Type B pancreatic cell (in vitro differentiated cells): ENCODE measurements around the gene PDCD4. TPM values are rescaled to one million over a fixed set of nuclear protein-coding genes. Genes with fewer than 3 reads are reported as not detected.

Source experiments
- DNase-seq: peaks from one replicate; pipeline ENCODE4 v3.0.0; 2021; ENCODE audit warnings: mixed read lengths; ENCODE audit not compliant: unreplicated experiment; ENCODE audit errors: extremely low spot score
- H3K27ac Mint-ChIP-seq: 2 replicates; pipeline ENCODE4 v1.8.0; 2021; ENCODE audit warnings: mild to moderate bottlenecking, mixed read lengths
- H3K27me3 Mint-ChIP-seq: 2 replicates; pipeline ENCODE4 v1.8.0; 2021; ENCODE audit warnings: mixed read lengths
- H3K36me3 Mint-ChIP-seq: 2 replicates; pipeline ENCODE4 v1.8.0; 2021; ENCODE audit warnings: mixed read lengths
- H3K4me1 Mint-ChIP-seq: one replicate; pipeline ENCODE4 v1.8.0; 2021; ENCODE audit warnings: mixed read lengths; ENCODE audit not compliant: unreplicated experiment
- H3K4me3 Mint-ChIP-seq: 2 replicates; pipeline ENCODE4 v1.8.0; 2021; ENCODE audit warnings: mild to moderate bottlenecking, mixed read lengths
- H3K9me3 Mint-ChIP-seq: 2 replicates; pipeline ENCODE4 v1.8.0; 2021; ENCODE audit warnings: mixed read lengths
- total RNA-seq: library from RNA; stranded (reverse); gene quantifications from 2 replicates; pipeline ENCODE4 v1.2.1, GENCODE V29; 2021; ENCODE audit warnings: low replicate concordance
- TF ChIP-seq, protein P1 (sequence below): fragments of 200-600 bp; sonication (generic); conservative IDR thresholded peaks from 2 replicates; pipeline ENCODE4 v1.5.0; 2021; ENCODE audit warnings: antibody characterized with exemption, mild to moderate bottlenecking

Gene PDCD4
- total RNA-seq, 1 donor from 2014 or later, result 122 TPM

DNA sequence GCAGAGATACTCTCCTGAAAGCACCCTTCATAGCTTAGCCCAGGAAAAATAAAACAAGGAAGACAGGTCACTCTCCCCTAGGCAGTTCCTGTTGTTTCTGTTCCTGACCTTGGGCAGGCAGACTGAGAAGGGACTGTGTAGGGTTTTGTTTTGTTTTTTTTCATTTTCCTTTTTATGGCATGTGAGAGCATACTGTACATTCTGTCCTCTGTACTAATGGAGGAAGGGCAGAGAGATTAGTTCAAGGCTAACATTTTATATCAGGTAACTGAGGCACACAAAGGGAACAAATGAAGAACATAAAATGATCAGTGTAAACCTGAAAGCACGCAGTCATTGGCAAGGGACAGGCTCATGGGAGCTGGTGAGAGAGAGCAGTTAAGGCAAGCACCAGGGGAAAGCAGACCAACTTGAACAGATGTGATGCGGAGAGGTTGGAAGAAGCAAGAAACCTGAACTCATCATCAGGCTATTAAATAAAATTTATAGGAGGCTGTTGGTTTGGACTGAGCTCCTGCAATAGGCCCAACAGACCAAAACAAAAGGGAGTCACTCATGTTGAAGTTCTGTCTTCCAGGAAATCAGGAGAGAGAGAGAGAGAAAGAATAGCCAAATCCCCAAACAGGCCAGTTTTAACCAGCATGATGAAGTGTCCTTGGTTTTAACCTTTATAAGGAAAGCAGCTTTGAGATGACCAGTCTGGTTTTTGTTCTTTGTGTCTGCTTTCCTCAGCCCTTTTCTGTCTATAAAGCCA, 34.1 kb upstream of the PDCD4 start:
- no peaks in the 10 kb centered on the region for H3K27me3 Mint-ChIP-seq
- H3K36me3 Mint-ChIP-seq, result peaks cover 8% of the 10 kb centered on the region
- H3K27ac Mint-ChIP-seq, result peak overlapping the region; percentile 75
- TF ChIP-seq, protein P1, sequence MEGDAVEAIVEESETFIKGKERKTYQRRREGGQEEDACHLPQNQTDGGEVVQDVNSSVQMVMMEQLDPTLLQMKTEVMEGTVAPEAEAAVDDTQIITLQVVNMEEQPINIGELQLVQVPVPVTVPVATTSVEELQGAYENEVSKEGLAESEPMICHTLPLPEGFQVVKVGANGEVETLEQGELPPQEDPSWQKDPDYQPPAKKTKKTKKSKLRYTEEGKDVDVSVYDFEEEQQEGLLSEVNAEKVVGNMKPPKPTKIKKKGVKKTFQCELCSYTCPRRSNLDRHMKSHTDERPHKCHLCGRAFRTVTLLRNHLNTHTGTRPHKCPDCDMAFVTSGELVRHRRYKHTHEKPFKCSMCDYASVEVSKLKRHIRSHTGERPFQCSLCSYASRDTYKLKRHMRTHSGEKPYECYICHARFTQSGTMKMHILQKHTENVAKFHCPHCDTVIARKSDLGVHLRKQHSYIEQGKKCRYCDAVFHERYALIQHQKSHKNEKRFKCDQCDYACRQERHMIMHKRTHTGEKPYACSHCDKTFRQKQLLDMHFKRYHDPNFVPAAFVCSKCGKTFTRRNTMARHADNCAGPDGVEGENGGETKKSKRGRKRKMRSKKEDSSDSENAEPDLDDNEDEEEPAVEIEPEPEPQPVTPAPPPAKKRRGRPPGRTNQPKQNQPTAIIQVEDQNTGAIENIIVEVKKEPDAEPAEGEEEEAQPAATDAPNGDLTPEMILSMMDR, result no peak
- H3K9me3 Mint-ChIP-seq, result no peaks in the 10 kb centered on the region
- peak overlapping the region; percentile 26 for H3K4me3 Mint-ChIP-seq
- H3K4me1 Mint-ChIP-seq, result peaks cover 52% of the 10 kb centered on the region
- no peak for DNase-seq

DNA sequence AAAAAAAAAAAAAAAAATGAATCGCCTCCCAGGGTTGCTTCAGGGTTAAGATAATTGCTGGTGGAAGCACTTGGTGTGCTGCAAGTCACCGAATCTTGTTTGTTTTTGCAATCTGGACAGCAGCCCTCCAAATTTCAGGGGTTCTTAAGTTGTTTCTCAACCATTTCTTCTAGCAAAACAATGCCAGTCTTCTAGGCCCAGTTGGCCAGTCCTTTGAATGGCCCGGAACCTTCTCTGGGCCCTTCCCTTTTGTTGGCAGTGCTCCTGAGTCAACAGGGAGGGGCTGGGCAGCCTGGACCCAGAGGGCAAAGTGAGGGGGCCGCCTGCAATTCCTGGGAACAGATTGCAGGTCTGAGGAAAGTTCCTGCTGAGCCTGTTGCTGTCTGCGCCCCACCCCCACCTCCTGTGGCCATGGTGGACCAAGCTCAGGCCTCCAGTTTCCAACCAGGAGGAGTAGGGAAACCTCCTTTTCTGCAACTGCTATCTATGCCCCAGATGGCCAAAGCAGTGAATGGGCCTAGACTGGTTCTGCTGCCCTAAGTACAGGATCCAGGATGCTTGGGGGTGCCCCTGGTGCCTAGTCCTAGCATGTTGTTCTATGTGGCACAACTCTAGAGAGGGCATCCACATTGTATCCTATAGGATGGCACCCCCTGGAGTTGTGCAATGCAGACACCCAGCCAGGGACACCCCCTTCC, 31.4 kb upstream of the PDCD4 start:
- no peak for DNase-seq
- Mint-ChIP-seq H3K9me3 (no peaks in the 10 kb centered on the region), H3K4me1 (peaks cover 62% of the 10 kb centered on the region), H3K27ac (no peak overlapping the region), H3K27me3 (no peaks in the 10 kb centered on the region), H3K4me3 (no peak overlapping the region), H3K36me3 (peaks cover 5% of the 10 kb centered on the region)
- TF ChIP-seq, protein P1, result no peak

DNA sequence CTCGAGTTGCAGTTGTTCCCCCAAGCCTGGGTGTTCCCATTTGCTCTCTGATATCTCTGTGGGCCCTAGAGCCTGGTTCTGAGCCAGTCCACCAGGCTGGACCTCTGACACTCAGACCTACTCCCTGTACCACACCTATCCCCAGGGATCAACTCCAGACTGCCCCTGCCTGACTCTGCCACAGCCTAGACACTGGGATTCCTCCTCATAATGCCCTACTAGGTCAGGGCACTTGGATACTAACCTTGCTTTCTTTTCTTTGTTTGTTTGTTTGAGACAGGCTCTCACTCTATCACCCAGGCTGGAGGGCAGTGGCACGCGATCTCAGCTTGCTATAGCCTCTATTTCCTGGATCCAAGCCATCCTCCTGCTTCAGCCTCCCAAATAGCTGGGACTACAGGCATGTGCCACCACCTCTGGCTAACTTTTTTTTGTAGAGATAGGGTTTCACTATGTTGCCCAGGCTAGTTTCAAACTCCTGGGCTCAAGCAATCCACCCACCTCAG, 30.8 kb upstream of the PDCD4 start:
- TF ChIP-seq, protein P1, result no peak
- H3K36me3 Mint-ChIP-seq, result peaks cover 5% of the 10 kb centered on the region
- DNase-seq, result no peak
- no peak overlapping the region for H3K27ac Mint-ChIP-seq
- H3K4me1 Mint-ChIP-seq, result peaks cover 62% of the 10 kb centered on the region
- no peak overlapping the region for H3K4me3 Mint-ChIP-seq
- H3K9me3 Mint-ChIP-seq, result no peaks in the 10 kb centered on the region
- no peaks in the 10 kb centered on the region for H3K27me3 Mint-ChIP-seq

DNA sequence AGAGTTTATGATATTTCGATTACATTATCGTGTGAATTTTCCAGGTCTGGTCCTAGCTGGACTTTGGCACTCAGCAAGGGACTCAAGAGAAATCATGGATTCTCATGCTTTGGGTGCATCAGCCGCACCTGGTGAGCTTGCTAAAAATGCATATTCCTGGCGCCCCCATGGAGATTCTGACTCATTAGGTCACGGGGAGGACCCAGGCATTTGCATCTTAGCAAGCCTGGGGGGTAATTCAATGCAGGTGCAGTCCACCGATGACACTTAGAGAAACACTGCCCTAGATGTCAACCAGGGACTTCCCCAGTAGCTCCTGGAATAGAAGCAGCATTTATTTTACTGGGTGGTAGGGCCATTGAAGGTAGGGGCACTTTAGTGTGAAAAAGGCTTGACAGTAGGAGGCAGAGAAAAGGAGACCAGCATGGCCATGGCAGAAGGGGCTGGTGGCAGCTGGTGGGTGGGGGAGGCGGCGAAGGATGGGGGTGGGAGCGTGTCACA, 29.9 kb upstream of the PDCD4 start:
- H3K4me1 Mint-ChIP-seq, result peaks cover 61% of the 10 kb centered on the region
- TF ChIP-seq, protein P1, result no peak
- H3K27ac Mint-ChIP-seq, result no peak overlapping the region
- H3K9me3 Mint-ChIP-seq, result no peaks in the 10 kb centered on the region
- no peaks in the 10 kb centered on the region for H3K27me3 Mint-ChIP-seq
- H3K4me3 Mint-ChIP-seq, result no peak overlapping the region
- DNase-seq, result no peak
- H3K36me3 Mint-ChIP-seq, result peaks cover 5% of the 10 kb centered on the region

DNA sequence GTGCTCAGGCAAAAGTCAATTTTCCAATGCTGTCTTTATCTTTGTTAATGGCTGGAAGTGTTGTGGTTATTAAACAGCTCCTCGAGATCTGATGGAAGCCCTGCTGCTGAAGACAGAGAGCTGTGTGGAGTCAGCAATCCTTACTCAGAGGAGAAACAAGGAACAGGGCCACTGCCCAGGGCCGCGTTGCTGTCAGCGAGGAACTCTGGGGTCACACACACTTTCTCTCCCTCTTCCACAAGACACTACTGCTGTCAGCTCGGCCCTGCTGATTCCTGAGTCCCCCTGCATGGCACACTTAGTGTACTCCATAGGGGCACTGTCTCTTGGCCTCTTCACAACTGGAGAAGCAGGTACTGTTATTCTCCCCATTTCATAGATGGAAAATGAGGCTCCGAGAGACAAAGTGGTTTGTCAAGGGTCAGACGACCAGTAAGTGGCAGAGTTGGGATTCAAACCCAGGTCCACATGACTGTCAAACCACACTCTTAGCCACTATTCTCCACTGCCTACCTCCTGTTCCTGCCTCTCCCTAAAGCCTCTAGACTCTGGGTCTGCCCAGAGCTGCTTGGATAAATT, 29.3 kb upstream of the PDCD4 start:
- TF ChIP-seq, protein P1, result no peak
- Mint-ChIP-seq H3K27ac (peak overlapping the region; percentile 30), H3K36me3 (peaks cover 4% of the 10 kb centered on the region), H3K4me3 (no peak overlapping the region), H3K9me3 (no peaks in the 10 kb centered on the region), H3K27me3 (no peaks in the 10 kb centered on the region), H3K4me1 (peaks cover 61% of the 10 kb centered on the region)
- DNase-seq, result no peak
